Caco-2 (cell line): Measurements from ENCODE around the gene HOXD1. TPM values are rescaled to one million over a fixed set of nuclear protein-coding genes. Genes with fewer than 3 reads are reported as not detected.

Experiments
- BruUV-seq: library from RNA; stranded (reverse); fragments of 400-500 nt; replicated peaks from 2 replicates; lab custom pipeline; 2021; lab: Mats Ljungman, UMichigan
- CTCF ChIA-PET: fragments of 300-600 bp; sonication (Branson Sonifier 250); formaldehyde crosslinking; loops from one replicate; lab custom pipeline; 2022; ENCODE audit warnings: antibody characterized with exemption; lab: Charles Lee
- POLR2A ChIA-PET: fragments of 300-600 bp; sonication (Branson Sonifier 250); formaldehyde crosslinking; loops from one replicate; lab custom pipeline; 2022; ENCODE audit warnings: antibody characterized with exemption; lab: Charles Lee
- DNase-seq, 2 experiments: peaks; one replicate each; pipeline versions ENCODE4 v3.0.0 to v3.0.0-alpha.2; 2020 to 2022
- H3K27me3 ChIP-seq: replicated peaks from 2 replicates; pipeline ENCODE4 v1.6.0; 2011; ENCODE audit warnings: low read length; ENCODE audit not compliant: control insufficient read depth, insufficient read depth
- H3K36me3 ChIP-seq: 2 replicates; pipeline ENCODE4 v1.5.1; 2011; ENCODE audit warnings: low read length; ENCODE audit not compliant: control insufficient read depth, insufficient read depth
- H3K4me1 ChIP-seq: fragments of 250-450 bp; sonication (Bioruptor Pico); 2 replicates; pipeline ENCODE4 v1.5.1; 2020; ENCODE audit warnings: mild to moderate bottlenecking
- H3K4me3 ChIP-seq: 2 replicates; pipeline ENCODE4 v1.5.1; 2011; ENCODE audit warnings: low read depth, mild to moderate bottlenecking, control low read depth, low read length
- H3K9me3 ChIP-seq: fragments of 250-450 bp; sonication (Bioruptor Pico); 2 replicates; pipeline ENCODE4 v1.5.1; 2020; ENCODE audit warnings: mild to moderate bottlenecking, moderate library complexity
- H3K27ac Mint-ChIP-seq: one replicate; pipeline ENCODE4 v1.8.0; 2022; ENCODE audit warnings: mixed read lengths; ENCODE audit not compliant: unreplicated experiment
- H3K27me3 Mint-ChIP-seq: one replicate; pipeline ENCODE4 v1.8.0; 2022; ENCODE audit warnings: mixed read lengths; ENCODE audit not compliant: insufficient read depth, unreplicated experiment
- H3K36me3 Mint-ChIP-seq: one replicate; pipeline ENCODE4 v1.8.0; 2022; ENCODE audit warnings: mild to moderate bottlenecking, mixed read lengths; ENCODE audit not compliant: insufficient read depth, unreplicated experiment
- H3K4me1 Mint-ChIP-seq: one replicate; pipeline ENCODE4 v1.8.0; 2022; ENCODE audit warnings: low read depth, mixed read lengths; ENCODE audit not compliant: unreplicated experiment
- H3K4me3 Mint-ChIP-seq: one replicate; pipeline ENCODE4 v1.8.0; 2022; ENCODE audit warnings: mild to moderate bottlenecking, moderate library complexity, mixed read lengths; ENCODE audit not compliant: unreplicated experiment
- H3K9me3 Mint-ChIP-seq: one replicate; pipeline ENCODE4 v1.8.0; 2022; ENCODE audit warnings: mixed read lengths; ENCODE audit not compliant: unreplicated experiment
- intact Hi-C: fragments of 100-400 bp; cut with micrococcal nuclease; formaldehyde crosslinking; loops from one replicate; pipeline ENCODE4 v1.10.0; 2022; ENCODE audit not compliant: unreplicated experiment
- total RNA-seq: library from RNA; stranded (reverse); gene quantifications from 2 replicates; pipeline ENCODE4 v1.2.3, GENCODE V29; 2022
- TF ChIP-seq, protein P1 (sequence below), 2 experiments: fragments of 200-600 bp in 1 of 2; IDR thresholded peaks; 1 replicate in 1 of 2; 2 replicates in 1 of 2; pipeline versions ENCODE4 v1.5.1 to v1.8.0; 2011 to 2022; ENCODE audit warnings: antibody characterized with exemption in 1 of 2, control low read depth in 1 of 2, inconsistent platforms in 1 of 2, low read depth in 1 of 2, low read length in 1 of 2, mild to moderate bottlenecking in 1 of 2, moderate library complexity in 1 of 2; ENCODE audit not compliant: insufficient read depth in 1 of 2, severe bottlenecking in 1 of 2, unreplicated experiment in 1 of 2

Gene HOXD1
- total RNA-seq, 1 experiment from 2014 or later, result not detected

DNA sequence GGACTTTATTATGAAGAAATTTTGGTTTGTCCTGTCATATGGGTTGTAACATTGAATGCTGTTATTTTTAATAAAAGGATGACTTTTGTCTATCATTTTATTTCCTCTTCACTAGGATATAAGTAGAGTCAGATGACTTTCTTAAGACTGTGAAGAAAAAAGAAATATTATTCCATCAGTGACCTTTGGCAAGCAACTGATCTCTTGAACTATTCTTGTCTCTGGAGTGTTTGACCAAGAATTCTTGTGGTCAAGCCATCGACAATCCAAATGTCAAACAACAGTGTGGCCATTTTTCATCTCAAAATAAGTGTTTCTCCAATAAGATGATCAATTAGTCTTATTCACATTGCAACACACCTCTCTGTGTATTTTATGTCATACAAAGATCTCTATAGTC is 24.9 kb downstream of the HOXD1 start:
- intact Hi-C loops, result no loop called here
- H3K4me3 ChIP-seq, result no peak overlapping the region
- DNase-seq, result no peak
- no peaks in the 10 kb centered on the region for H3K9me3 ChIP-seq
- no peaks in the 10 kb centered on the region for H3K9me3 Mint-ChIP-seq
- peaks cover 9% of the 10 kb centered on the region for H3K27me3 Mint-ChIP-seq
- ChIA-PET CTCF (no interaction called here), POLR2A (no interaction called here)
- no peaks in the 10 kb centered on the region for H3K4me1 ChIP-seq
- H3K4me3 Mint-ChIP-seq, result no peak overlapping the region
- BruUV-seq, result no TSS peak
- no peaks in the 10 kb centered on the region for H3K4me1 Mint-ChIP-seq
- TF ChIP-seq, protein P1, sequence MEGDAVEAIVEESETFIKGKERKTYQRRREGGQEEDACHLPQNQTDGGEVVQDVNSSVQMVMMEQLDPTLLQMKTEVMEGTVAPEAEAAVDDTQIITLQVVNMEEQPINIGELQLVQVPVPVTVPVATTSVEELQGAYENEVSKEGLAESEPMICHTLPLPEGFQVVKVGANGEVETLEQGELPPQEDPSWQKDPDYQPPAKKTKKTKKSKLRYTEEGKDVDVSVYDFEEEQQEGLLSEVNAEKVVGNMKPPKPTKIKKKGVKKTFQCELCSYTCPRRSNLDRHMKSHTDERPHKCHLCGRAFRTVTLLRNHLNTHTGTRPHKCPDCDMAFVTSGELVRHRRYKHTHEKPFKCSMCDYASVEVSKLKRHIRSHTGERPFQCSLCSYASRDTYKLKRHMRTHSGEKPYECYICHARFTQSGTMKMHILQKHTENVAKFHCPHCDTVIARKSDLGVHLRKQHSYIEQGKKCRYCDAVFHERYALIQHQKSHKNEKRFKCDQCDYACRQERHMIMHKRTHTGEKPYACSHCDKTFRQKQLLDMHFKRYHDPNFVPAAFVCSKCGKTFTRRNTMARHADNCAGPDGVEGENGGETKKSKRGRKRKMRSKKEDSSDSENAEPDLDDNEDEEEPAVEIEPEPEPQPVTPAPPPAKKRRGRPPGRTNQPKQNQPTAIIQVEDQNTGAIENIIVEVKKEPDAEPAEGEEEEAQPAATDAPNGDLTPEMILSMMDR (IDR thresholded peaks at IDR 0.05; ENCODE audit: insufficient read depth in 1 of 2, low read depth in 1 of 2, low read length in 1 of 2, severe bottlenecking in 1 of 2, unreplicated experiment in 1 of 2), result no peak
- no peaks in the 10 kb centered on the region for H3K36me3 Mint-ChIP-seq
- H3K36me3 ChIP-seq, result no peaks in the 10 kb centered on the region
- H3K27me3 ChIP-seq, result no peaks in the 10 kb centered on the region
- no peak overlapping the region for H3K27ac Mint-ChIP-seq

DNA sequence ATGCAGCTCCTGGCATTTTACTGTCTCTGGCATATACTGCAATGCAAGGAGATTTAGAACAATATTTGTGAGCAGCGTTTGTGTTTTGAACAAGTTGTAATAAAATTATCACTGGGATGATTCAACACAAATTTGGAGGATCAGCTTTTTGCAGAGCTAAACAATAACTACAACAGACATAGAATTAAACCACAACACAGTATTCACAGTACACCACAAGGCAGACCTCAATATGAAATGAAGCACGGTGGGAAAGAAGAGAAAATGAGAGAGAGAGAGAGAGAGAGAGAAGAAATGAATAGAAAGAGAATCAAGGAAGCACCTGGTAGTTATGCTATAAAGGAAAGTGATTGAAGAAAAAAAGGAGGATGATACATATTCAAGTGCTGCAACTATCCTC is 39.4 kb downstream of the HOXD1 start:
- intact Hi-C loops, result no loop called here
- CTCF ChIA-PET, result no interaction called here

DNA sequence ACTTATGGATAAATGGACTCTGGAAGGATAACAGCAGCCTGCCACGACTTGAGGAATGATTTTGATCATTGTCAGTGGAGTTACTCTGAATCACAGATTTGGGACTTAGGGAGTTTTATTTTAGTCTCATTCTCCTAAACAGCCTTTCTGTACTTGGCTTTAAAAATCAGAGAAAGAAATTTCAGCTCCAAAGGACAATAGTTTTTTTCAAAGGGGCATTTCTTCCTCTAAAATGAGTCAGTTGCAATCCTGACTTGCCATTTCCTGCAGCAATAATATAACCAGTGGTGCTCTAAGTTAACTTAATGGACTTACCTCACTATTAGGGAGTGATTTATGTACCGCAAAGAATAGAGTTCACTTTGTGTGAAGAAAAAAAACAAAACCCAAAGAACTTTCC is 45.7 kb downstream of the HOXD1 start:
- Mint-ChIP-seq H3K27ac (no peak overlapping the region), H3K4me1 (no peaks in the 10 kb centered on the region), H3K27me3 (peaks cover 24% of the 10 kb centered on the region), H3K9me3 (no peaks in the 10 kb centered on the region), H3K36me3 (no peaks in the 10 kb centered on the region), H3K4me3 (no peak overlapping the region)
- Histone ChIP-seq H3K36me3 (no peaks in the 10 kb centered on the region), H3K9me3 (no peaks in the 10 kb centered on the region), H3K27me3 (no peaks in the 10 kb centered on the region; the same call in 1 of the 2 replicates), H3K4me1 (no peaks in the 10 kb centered on the region), H3K4me3 (no peak overlapping the region)
- ChIA-PET CTCF (no interaction called here), POLR2A (no interaction called here)
- TF ChIP-seq, protein P1 (IDR thresholded peaks at IDR 0.05; ENCODE audit: insufficient read depth in 1 of 2, low read depth in 1 of 2, low read length in 1 of 2, severe bottlenecking in 1 of 2, unreplicated experiment in 1 of 2), result no peak
- intact Hi-C loops, result no loop called here
- BruUV-seq, result no TSS peak
- no peak for DNase-seq

More for the DNA sequence above, 39.4 kb downstream of the HOXD1 start:
- H3K9me3 Mint-ChIP-seq, result no peaks in the 10 kb centered on the region
- Histone ChIP-seq H3K27me3 (no peaks in the 10 kb centered on the region; the same call in 1 of the 2 replicates), H3K4me1 (no peaks in the 10 kb centered on the region), H3K4me3 (no peak overlapping the region), H3K9me3 (no peaks in the 10 kb centered on the region), H3K36me3 (no peaks in the 10 kb centered on the region)
- POLR2A ChIA-PET, result no interaction called here
- no TSS peak for BruUV-seq
- DNase-seq, result no peak
- TF ChIP-seq, protein P1 (IDR thresholded peaks at IDR 0.05; ENCODE audit: insufficient read depth in 1 of 2, low read depth in 1 of 2, low read length in 1 of 2, severe bottlenecking in 1 of 2, unreplicated experiment in 1 of 2), result no peak
- peaks cover 21% of the 10 kb centered on the region for H3K27me3 Mint-ChIP-seq
- H3K4me1 Mint-ChIP-seq, result no peaks in the 10 kb centered on the region
- no peak overlapping the region for H3K4me3 Mint-ChIP-seq
- H3K36me3 Mint-ChIP-seq, result no peaks in the 10 kb centered on the region
- H3K27ac Mint-ChIP-seq, result no peak overlapping the region
